Body of pancreas (tissue), 4 donors: ENCODE measurements around the gene SYNE3.

ENCODE experiments used
- POLR2A ChIP-seq, 3 donors: fragments of 450-650 bp; IDR thresholded peaks; one replicate each; pipeline ENCODE4 v1.6.1; 2016; ENCODE audit warnings: antibody characterized with exemption in 3 of 3, mild to moderate bottlenecking in 2 of 3
- TF ChIP-seq, protein P1 (sequence below), 7 experiments: fragments of 450-650 bp in 4 of 7; fragments of 200-600 bp in 3 of 7; sonication (generic) in 3 of 7; IDR thresholded peaks; one replicate each; pipeline ENCODE4 v1.5.1; 2016 to 2019; ENCODE audit warnings: antibody characterized with exemption in 7 of 7

GRCh38 chr14:95471016-95471415 lies 45.4 kb downstream of the SYNE3 start:
- TF ChIP-seq, protein P1, sequence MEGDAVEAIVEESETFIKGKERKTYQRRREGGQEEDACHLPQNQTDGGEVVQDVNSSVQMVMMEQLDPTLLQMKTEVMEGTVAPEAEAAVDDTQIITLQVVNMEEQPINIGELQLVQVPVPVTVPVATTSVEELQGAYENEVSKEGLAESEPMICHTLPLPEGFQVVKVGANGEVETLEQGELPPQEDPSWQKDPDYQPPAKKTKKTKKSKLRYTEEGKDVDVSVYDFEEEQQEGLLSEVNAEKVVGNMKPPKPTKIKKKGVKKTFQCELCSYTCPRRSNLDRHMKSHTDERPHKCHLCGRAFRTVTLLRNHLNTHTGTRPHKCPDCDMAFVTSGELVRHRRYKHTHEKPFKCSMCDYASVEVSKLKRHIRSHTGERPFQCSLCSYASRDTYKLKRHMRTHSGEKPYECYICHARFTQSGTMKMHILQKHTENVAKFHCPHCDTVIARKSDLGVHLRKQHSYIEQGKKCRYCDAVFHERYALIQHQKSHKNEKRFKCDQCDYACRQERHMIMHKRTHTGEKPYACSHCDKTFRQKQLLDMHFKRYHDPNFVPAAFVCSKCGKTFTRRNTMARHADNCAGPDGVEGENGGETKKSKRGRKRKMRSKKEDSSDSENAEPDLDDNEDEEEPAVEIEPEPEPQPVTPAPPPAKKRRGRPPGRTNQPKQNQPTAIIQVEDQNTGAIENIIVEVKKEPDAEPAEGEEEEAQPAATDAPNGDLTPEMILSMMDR (IDR thresholded peaks at IDR 0.05): no peak
- no peak for TF ChIP-seq POLR2A (IDR thresholded peaks at IDR 0.05)
